Caco-2 (cell line): ENCODE results near the gene TIMM50. TPM values are rescaled to one million over a fixed set of nuclear protein-coding genes. Genes with fewer than 3 reads are reported as not detected.

Experiments
- BruUV-seq: library from RNA; stranded (reverse); fragments of 400-500 nt; replicated peaks from 2 replicates; lab custom pipeline; 2021; lab: Mats Ljungman, UMichigan
- CTCF ChIA-PET: fragments of 300-600 bp; sonication (Branson Sonifier 250); formaldehyde crosslinking; loops from one replicate; lab custom pipeline; 2022; ENCODE audit warnings: antibody characterized with exemption; lab: Charles Lee
- POLR2A ChIA-PET: fragments of 300-600 bp; sonication (Branson Sonifier 250); formaldehyde crosslinking; loops from one replicate; lab custom pipeline; 2022; ENCODE audit warnings: antibody characterized with exemption; lab: Charles Lee
- DNase-seq, 2 experiments: peaks; one replicate each; pipeline versions ENCODE4 v3.0.0 to v3.0.0-alpha.2; 2020 to 2022
- H3K27me3 ChIP-seq: replicated peaks from 2 replicates; pipeline ENCODE4 v1.6.0; 2011; ENCODE audit warnings: low read length; ENCODE audit not compliant: control insufficient read depth, insufficient read depth
- H3K36me3 ChIP-seq: 2 replicates; pipeline ENCODE4 v1.5.1; 2011; ENCODE audit warnings: low read length; ENCODE audit not compliant: control insufficient read depth, insufficient read depth
- H3K4me1 ChIP-seq: fragments of 250-450 bp; sonication (Bioruptor Pico); 2 replicates; pipeline ENCODE4 v1.5.1; 2020; ENCODE audit warnings: mild to moderate bottlenecking
- H3K4me3 ChIP-seq: 2 replicates; pipeline ENCODE4 v1.5.1; 2011; ENCODE audit warnings: low read depth, mild to moderate bottlenecking, control low read depth, low read length
- H3K9me3 ChIP-seq: fragments of 250-450 bp; sonication (Bioruptor Pico); 2 replicates; pipeline ENCODE4 v1.5.1; 2020; ENCODE audit warnings: mild to moderate bottlenecking, moderate library complexity
- H3K27ac Mint-ChIP-seq: one replicate; pipeline ENCODE4 v1.8.0; 2022; ENCODE audit warnings: mixed read lengths; ENCODE audit not compliant: unreplicated experiment
- H3K27me3 Mint-ChIP-seq: one replicate; pipeline ENCODE4 v1.8.0; 2022; ENCODE audit warnings: mixed read lengths; ENCODE audit not compliant: insufficient read depth, unreplicated experiment
- H3K36me3 Mint-ChIP-seq: one replicate; pipeline ENCODE4 v1.8.0; 2022; ENCODE audit warnings: mild to moderate bottlenecking, mixed read lengths; ENCODE audit not compliant: insufficient read depth, unreplicated experiment
- H3K4me1 Mint-ChIP-seq: one replicate; pipeline ENCODE4 v1.8.0; 2022; ENCODE audit warnings: low read depth, mixed read lengths; ENCODE audit not compliant: unreplicated experiment
- H3K4me3 Mint-ChIP-seq: one replicate; pipeline ENCODE4 v1.8.0; 2022; ENCODE audit warnings: mild to moderate bottlenecking, moderate library complexity, mixed read lengths; ENCODE audit not compliant: unreplicated experiment
- H3K9me3 Mint-ChIP-seq: one replicate; pipeline ENCODE4 v1.8.0; 2022; ENCODE audit warnings: mixed read lengths; ENCODE audit not compliant: unreplicated experiment
- intact Hi-C: fragments of 100-400 bp; cut with micrococcal nuclease; formaldehyde crosslinking; loops from one replicate; pipeline ENCODE4 v1.10.0; 2022; ENCODE audit not compliant: unreplicated experiment
- total RNA-seq: library from RNA; stranded (reverse); gene quantifications from 2 replicates; pipeline ENCODE4 v1.2.3, GENCODE V29; 2022
- TF ChIP-seq, protein P1 (sequence below), 2 experiments: fragments of 200-600 bp in 1 of 2; IDR thresholded peaks; 1 replicate in 1 of 2; 2 replicates in 1 of 2; pipeline versions ENCODE4 v1.5.1 to v1.8.0; 2011 to 2022; ENCODE audit warnings: antibody characterized with exemption in 1 of 2, control low read depth in 1 of 2, inconsistent platforms in 1 of 2, low read depth in 1 of 2, low read length in 1 of 2, mild to moderate bottlenecking in 1 of 2, moderate library complexity in 1 of 2; ENCODE audit not compliant: insufficient read depth in 1 of 2, severe bottlenecking in 1 of 2, unreplicated experiment in 1 of 2

TIMM50 gene
- total RNA-seq, 1 experiment from 2014 or later = 152 TPM

DNA sequence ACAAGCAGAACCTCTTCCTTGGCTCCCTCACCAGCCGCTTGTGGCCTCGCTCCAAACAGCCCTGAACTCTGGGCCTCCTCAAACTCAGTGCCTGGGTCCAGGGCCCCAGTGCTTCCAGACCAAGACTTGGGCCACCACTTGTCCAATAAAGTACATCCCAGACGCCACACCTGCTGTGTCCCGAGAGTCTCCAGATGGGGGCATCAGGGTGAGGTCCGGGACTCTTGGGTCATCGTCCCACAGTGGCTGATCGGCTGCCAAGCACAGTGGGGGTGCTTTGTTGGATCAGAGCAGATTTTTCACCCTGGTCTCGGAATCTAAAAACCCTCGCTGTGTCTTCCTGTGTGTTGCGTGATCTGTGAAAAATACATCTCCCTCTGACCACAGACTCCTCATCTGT is 9.1 kb downstream of the TIMM50 start:
- Mint-ChIP-seq H3K27ac (no peak overlapping the region), H3K4me3 (no peak overlapping the region), H3K36me3 (peaks cover 73% of the 10 kb centered on the region), H3K9me3 (no peaks in the 10 kb centered on the region), H3K27me3 (no peaks in the 10 kb centered on the region), H3K4me1 (no peaks in the 10 kb centered on the region)
- no peak for DNase-seq
- H3K27me3 ChIP-seq = no peaks in the 10 kb centered on the region
- H3K9me3 ChIP-seq = no peaks in the 10 kb centered on the region
- H3K4me3 ChIP-seq = no peak overlapping the region
- H3K36me3 ChIP-seq = peaks cover 2% of the 10 kb centered on the region
- ChIA-PET POLR2A (no interaction called here), CTCF (no interaction called here)
- TF ChIP-seq, protein P1, sequence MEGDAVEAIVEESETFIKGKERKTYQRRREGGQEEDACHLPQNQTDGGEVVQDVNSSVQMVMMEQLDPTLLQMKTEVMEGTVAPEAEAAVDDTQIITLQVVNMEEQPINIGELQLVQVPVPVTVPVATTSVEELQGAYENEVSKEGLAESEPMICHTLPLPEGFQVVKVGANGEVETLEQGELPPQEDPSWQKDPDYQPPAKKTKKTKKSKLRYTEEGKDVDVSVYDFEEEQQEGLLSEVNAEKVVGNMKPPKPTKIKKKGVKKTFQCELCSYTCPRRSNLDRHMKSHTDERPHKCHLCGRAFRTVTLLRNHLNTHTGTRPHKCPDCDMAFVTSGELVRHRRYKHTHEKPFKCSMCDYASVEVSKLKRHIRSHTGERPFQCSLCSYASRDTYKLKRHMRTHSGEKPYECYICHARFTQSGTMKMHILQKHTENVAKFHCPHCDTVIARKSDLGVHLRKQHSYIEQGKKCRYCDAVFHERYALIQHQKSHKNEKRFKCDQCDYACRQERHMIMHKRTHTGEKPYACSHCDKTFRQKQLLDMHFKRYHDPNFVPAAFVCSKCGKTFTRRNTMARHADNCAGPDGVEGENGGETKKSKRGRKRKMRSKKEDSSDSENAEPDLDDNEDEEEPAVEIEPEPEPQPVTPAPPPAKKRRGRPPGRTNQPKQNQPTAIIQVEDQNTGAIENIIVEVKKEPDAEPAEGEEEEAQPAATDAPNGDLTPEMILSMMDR (IDR thresholded peaks at IDR 0.05; ENCODE audit: insufficient read depth in 1 of 2, low read depth in 1 of 2, low read length in 1 of 2, severe bottlenecking in 1 of 2, unreplicated experiment in 1 of 2) = no peak
- BruUV-seq = no TSS peak
- no peaks in the 10 kb centered on the region for H3K4me1 ChIP-seq
- intact Hi-C loops = no loop called here

DNA sequence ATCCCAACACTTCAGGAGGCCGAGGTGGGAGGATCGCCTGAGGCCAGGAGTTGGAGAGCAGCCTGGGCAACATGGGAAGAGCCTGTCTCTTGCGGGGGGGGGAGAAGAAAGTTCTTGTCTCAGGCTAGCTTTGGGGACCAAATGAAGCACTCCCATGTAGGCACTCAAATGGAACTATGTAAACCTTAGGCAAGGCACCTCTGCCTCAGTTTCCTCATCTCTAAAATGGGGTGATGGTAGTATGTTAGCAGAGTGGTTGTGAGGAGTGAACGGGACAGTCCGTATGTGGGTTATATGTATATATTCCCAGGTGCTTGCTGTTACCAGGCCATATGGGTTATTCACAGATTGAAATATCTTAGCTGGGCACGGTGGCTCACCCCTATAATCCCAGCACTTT is 11.6 kb downstream of the TIMM50 start:
- Histone ChIP-seq H3K4me1 (no peaks in the 10 kb centered on the region), H3K4me3 (no peak overlapping the region), H3K36me3 (no peaks in the 10 kb centered on the region; the same call in none of the 2 replicates), H3K9me3 (no peaks in the 10 kb centered on the region), H3K27me3 (no peaks in the 10 kb centered on the region)
- Mint-ChIP-seq H3K27me3 (no peaks in the 10 kb centered on the region), H3K9me3 (no peaks in the 10 kb centered on the region), H3K36me3 (peaks cover 52% of the 10 kb centered on the region), H3K4me1 (no peaks in the 10 kb centered on the region), H3K27ac (no peak overlapping the region), H3K4me3 (no peak overlapping the region)
- no peak for DNase-seq
- TSS peak; percentile 25 for BruUV-seq
- CTCF ChIA-PET = interaction anchor here (1.1 kb wide), 1 partner anchor 11 kb away, joined by 9 read pairs; no protein-coding TSS in a partner anchor
- intact Hi-C loops = no loop called here
- POLR2A ChIA-PET = no interaction called here
- TF ChIP-seq, protein P1 (IDR thresholded peaks at IDR 0.05; ENCODE audit: insufficient read depth in 1 of 2, low read depth in 1 of 2, low read length in 1 of 2, severe bottlenecking in 1 of 2, unreplicated experiment in 1 of 2) = no peak

DNA sequence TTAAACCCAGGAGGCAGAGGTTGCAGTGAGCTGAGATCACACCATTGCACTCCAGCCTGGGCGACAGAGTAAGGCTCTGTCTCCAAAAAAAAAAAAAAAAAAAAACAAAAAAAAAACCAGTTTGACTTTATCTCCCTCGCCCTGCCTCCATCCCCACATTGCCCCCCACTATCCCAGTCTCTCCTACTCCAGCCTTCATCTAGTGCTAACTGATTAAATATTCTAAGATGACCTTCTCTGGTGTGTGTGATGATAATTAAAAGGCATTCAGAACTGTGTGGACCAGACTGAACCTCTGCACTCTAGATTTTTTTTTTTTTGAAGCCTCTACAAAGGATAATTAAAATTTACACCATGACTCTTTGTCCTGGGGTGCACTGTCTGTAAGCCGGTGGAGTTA is 12.2 kb downstream of the TIMM50 start:
- no TSS peak for BruUV-seq

More for the DNA sequence above, 12.2 kb downstream of the TIMM50 start:
- H3K4me1 ChIP-seq = 0 out of 2 replicates have a peak, but pooled peaks cover 3% of the 10 kb centered on the region
- Mint-ChIP-seq H3K4me3 (no peak overlapping the region), H3K27ac (no peak overlapping the region), H3K9me3 (no peaks in the 10 kb centered on the region), H3K36me3 (peaks cover 47% of the 10 kb centered on the region), H3K4me1 (no peaks in the 10 kb centered on the region), H3K27me3 (no peaks in the 10 kb centered on the region)
- no peak for DNase-seq
- H3K27me3 ChIP-seq = no peaks in the 10 kb centered on the region
- ChIA-PET POLR2A (no interaction called here), CTCF (interaction anchor here (1.1 kb wide), 1 partner anchor 11 kb away, joined by 9 read pairs; no protein-coding TSS in a partner anchor)
- H3K9me3 ChIP-seq = no peaks in the 10 kb centered on the region
- TF ChIP-seq, protein P1 (IDR thresholded peaks at IDR 0.05; ENCODE audit: insufficient read depth in 1 of 2, low read depth in 1 of 2, low read length in 1 of 2, severe bottlenecking in 1 of 2, unreplicated experiment in 1 of 2) = no peak
- no peak overlapping the region for H3K4me3 ChIP-seq
- intact Hi-C loops = no loop called here
- H3K36me3 ChIP-seq = no peaks in the 10 kb centered on the region; the same call in none of the 2 replicates
